LNCaP clone FGC (cell line): Measurements from ENCODE around the gene KIF18B.
A peak's percentile ranks its signal among the peaks of the same experiment; 100 is the strongest.

Source experiments
- DNase-seq: peaks from one replicate; pipeline ENCODE4 v3.0.0-alpha.2; 2011; ENCODE audit warnings: low read depth
- H3K4me3 ChIP-seq: 2 replicates; pipeline ENCODE4 v1.5.1; 2011; ENCODE audit warnings: mild to moderate bottlenecking, low read depth, low read length, control low read depth
- TF ChIP-seq, protein P1 (sequence below): IDR thresholded peaks from 2 replicates; pipeline ENCODE4 v1.5.1; 2012; ENCODE audit warnings: mild to moderate bottlenecking; ENCODE audit not compliant: control insufficient read depth, insufficient read depth; ENCODE audit errors: extremely low read depth

KIF18B gene

DNA sequence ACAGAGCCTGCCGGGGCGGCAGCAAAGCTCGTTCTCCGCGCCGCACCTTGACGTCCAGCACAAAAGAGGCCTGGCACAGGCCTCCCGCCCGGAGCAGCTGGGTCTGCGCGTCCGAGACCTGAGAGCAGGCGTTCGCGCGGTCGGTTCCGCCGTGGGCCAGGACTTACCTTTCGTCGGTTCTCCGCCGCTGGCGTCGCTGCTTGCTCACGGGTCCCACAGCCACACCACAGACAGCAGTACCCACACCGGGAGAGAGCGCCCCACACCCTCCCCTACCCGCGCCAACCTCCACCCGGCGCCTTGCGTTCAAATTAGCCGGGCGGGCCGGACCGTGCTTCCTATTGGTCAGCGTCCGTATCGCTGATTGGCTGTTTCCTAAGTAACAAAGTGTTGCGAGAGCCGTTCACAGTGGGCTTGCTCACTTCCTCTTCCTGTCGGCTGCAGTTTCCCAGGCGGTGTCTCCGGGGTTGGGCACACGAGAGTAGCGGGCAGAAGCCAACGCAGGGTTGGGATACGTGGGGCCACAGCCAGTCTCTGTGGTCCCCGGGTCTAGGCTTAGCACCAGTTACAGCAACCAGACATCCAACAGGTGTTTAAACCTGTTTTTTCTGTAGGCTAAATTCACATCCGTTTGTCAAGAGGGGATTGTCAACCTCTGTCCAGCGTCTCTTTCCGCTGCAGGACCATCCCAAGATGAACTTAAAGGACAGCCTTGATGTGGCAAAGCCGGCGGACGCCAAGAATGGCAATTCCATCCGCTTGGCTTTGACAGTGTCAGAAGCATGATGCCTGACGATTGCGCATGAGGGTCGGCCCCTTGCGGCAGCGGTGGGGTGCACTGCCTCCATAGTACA is at the start of gene KIF18B:
TSS of gene KIF18B (minus strand) at position 313 of the 854 bp plus-strand sequence. CDS start 11,429 bp downstream, outside the sequence.
- TF ChIP-seq, protein P1, sequence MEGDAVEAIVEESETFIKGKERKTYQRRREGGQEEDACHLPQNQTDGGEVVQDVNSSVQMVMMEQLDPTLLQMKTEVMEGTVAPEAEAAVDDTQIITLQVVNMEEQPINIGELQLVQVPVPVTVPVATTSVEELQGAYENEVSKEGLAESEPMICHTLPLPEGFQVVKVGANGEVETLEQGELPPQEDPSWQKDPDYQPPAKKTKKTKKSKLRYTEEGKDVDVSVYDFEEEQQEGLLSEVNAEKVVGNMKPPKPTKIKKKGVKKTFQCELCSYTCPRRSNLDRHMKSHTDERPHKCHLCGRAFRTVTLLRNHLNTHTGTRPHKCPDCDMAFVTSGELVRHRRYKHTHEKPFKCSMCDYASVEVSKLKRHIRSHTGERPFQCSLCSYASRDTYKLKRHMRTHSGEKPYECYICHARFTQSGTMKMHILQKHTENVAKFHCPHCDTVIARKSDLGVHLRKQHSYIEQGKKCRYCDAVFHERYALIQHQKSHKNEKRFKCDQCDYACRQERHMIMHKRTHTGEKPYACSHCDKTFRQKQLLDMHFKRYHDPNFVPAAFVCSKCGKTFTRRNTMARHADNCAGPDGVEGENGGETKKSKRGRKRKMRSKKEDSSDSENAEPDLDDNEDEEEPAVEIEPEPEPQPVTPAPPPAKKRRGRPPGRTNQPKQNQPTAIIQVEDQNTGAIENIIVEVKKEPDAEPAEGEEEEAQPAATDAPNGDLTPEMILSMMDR: no peak

DNA sequence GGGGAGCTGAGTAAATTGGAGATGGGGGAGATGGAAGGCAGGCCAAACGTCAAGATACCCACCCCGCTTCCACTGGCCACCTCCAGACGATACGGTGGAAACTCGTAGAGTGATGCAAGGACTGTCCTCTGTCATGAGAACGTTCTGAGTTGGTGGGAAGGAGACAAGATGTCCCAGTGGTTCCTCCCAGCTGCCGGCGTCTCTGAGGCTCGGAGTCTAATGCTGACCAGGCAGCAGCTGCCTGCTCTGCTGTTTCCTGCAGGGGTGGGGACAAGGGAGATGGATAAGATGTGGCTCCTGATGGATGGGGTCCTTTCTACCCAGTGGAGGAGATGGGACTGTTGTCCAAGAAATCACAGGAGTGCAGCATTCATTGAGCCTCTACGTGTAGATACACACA is 48.7 kb upstream of the KIF18B start:
- H3K4me3 ChIP-seq: no peak overlapping the region
- TF ChIP-seq, protein P1: no peak
- DNase-seq: no peak

More for the DNA sequence above, at the start of gene KIF18B:
- peak; percentile 92 for DNase-seq
- H3K4me3 ChIP-seq: peak within 1 kb of the TSS; percentile 98

DNA sequence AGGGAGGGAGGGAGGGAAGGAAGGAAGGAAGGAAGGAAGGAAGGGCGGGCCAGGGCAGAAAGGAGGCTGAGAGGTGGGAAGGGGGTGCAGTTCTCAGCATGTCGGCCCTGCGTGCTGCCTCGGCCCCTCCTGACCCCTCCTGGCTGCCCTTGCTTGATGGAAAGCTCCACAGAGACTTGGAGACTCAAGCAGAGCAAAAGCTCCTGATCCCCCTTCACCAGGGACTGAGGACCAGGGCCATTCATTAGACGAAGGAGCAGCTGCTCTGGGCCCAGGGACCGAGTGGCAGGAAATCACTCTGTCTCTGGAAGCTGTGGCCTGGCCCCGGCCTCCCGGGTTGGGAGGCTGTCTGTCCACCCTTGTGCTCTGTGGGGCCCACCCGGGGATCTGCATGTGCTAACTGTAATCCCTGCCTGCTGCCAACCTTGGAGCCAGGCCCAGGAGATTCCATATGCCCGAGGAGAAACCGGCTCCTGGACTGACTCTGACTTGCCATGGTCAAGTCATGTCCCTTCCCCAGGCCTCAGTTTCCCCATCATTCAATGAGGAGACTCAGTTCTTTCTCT is 47.9 kb upstream of the KIF18B start:
- TF ChIP-seq, protein P1: no peak
- DNase-seq: no peak
- no peak overlapping the region for H3K4me3 ChIP-seq

DNA sequence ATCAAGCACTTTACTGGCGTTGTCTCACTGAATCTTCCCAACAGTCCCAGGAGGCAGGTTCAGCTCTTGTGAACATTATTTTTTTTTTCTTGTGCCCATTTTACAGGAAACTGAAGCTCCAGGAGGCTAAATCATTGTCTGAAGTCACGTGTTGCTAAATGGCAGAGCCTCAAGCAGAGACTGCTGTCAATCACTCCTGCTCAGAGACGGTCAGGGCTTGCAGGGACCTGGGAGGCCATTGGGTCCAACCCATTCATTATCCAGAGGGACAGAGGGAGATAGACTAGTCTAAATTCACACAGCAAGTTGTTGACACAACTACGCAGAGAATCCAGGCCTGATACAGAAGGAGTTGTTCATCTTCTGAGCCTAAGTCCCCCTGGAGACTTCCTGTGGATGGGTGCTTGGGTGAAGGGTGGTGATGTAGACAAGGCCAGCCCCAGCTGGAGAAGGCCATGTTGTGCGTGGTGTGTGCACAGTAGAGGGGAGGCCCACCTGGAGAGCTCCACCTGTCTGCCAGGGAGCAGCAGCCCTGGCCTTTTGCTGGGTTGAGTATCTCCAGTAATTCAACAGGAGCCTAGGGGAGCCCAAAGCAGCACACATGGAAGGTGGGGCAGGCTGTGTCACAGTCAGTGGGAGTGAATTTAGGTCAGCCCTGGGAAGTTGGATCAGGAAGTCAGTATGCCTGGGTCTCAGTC is 44.8 kb upstream of the KIF18B start:
- H3K4me3 ChIP-seq: no peak overlapping the region
- TF ChIP-seq, protein P1: no peak
- DNase-seq: no peak

DNA sequence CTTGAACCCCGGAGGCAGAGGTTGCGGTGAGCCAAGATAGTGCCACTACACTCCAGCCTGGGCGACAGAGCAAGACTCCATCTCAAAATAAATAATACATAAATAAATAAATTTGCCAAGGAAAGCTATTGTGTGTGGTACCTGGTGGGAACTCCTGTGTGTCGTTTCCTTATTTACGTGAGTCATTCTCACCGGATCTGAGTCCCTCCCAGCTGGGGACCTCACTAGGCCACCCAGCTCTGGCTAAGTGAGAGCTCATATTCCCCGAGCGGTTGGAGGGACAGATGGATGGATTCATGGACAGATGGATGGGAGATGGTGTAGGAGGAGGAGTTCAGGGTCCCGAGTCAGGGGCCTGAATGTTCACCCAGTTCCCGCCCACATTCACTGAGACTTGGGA is 43.4 kb upstream of the KIF18B start:
- TF ChIP-seq, protein P1: no peak
- H3K4me3 ChIP-seq: no peak overlapping the region
- DNase-seq: no peak

DNA sequence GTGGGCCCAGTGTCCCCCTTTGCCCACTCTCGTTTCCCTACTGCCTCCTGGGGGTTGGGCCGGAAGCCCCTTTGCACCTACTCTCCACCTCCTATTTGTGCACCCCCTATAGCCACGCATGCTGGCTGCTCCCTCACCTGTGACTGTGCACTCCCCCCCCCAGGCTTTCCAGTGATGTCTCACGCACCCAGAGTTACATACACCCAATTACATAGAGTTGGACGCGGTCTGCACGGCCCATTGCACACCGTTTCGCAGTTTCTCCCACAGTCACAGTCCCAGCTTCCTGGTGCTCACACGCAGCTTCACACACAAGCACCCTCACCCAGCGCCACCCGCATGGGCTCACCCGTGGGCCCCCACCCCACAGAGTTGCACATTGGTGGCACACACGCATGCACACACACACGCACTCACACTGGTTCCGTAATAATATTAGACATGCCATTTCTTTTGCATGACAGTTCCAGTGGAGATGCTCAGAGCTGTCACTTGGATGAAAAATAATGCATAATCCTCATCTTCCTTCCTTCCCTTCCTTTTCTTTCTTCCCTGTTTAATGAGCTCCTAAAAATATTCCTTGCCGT is 42.1 kb upstream of the KIF18B start:
- TF ChIP-seq, protein P1: no peak
- no peak for DNase-seq
- no peak overlapping the region for H3K4me3 ChIP-seq
